HCT116 (cell line): ENCODE data around the gene ULBP2. TPM values are rescaled to one million over a fixed set of nuclear protein-coding genes. Genes with fewer than 3 reads are reported as not detected.

Experiments
- ATAC-seq: fragments of 200-7000 bp; cut with Tn5 transposase; 2 replicates; pipeline ENCODE4 v1.9.1; 2020; ENCODE audit warnings: mild to moderate bottlenecking, moderate library complexity
- BruUV-seq: library from RNA; stranded (reverse); fragments of 400-500 nt; replicated peaks from 2 replicates; lab custom pipeline; 2021; lab: Mats Ljungman, UMichigan
- CTCF ChIA-PET: fragments of 300-600 bp; sonication (Branson Sonifier 250); formaldehyde crosslinking; loops from one replicate; lab custom pipeline; 2021; ENCODE audit warnings: antibody characterized with exemption; lab: Charles Lee
- POLR2A ChIA-PET: fragments of 300-600, 350-600 bp; sonication (Branson Sonifier 250); formaldehyde crosslinking; loops from one replicate; lab custom pipeline; 2021; ENCODE audit warnings: antibody characterized with exemption; lab: Charles Lee
- RAD21 ChIA-PET, 2 experiments: fragments of 300-600 bp; sonication (Branson Sonifier 250); formaldehyde crosslinking; loops; one replicate each; lab custom pipeline; 2023; ENCODE audit warnings: low total read pairs in 2 of 2; ENCODE audit not compliant: uncharacterized antibody in 2 of 2, unreplicated experiment in 2 of 2, low non-redundant PET in 1 of 2; lab: Charles Lee
- DNase-seq: peaks from one replicate; pipeline ENCODE4 v3.0.0-alpha.2; 2010; ENCODE audit warnings: low read depth, low spot score
- H2AFZ ChIP-seq: fragments of 200-600 bp; shearing (Covaris generic), sonication (generic); 2 replicates; pipeline ENCODE4 v1.6.1; 2017; ENCODE audit warnings: low read depth, mixed run types, mixed read lengths, antibody characterized with exemption, low read length; ENCODE audit not compliant: poor library complexity, severe bottlenecking
- H3K27ac ChIP-seq: 2 replicates; pipeline ENCODE4 v1.5.1; 2012; ENCODE audit warnings: low read depth, low read length
- H3K27me3 ChIP-seq: fragments of 200-600 bp; sonication (generic); 2 replicates; pipeline ENCODE4 v1.6.1; 2016; ENCODE audit warnings: mixed run types, low read length, mixed read lengths; ENCODE audit not compliant: insufficient read depth
- H3K36me3 ChIP-seq, 2 experiments: fragments of 200-500 bp in 1 of 2; fragments of 200-600 bp in 1 of 2; sonication (Bioruptor generic) in 1 of 2; sonication (generic) in 1 of 2; 2 replicates each; pipeline versions ENCODE4 v1.5.1 to v1.6.1; 2014 to 2016; ENCODE audit warnings: low read length in 2 of 2, inconsistent platforms in 1 of 2, mixed read lengths in 1 of 2, mixed run types in 1 of 2; ENCODE audit not compliant: insufficient read depth in 2 of 2, control insufficient read depth in 1 of 2
- H3K4me1 ChIP-seq, 2 experiments: fragments of 200-600 bp in 1 of 2; sonication (generic) in 1 of 2; 2 replicates each; pipeline versions ENCODE4 v1.5.1 to v1.6.1; 2012 to 2017; ENCODE audit warnings: low read length in 2 of 2, inconsistent platforms in 1 of 2, mild to moderate bottlenecking in 1 of 2, mixed read lengths in 1 of 2, mixed run types in 1 of 2, moderate library complexity in 1 of 2; ENCODE audit not compliant: insufficient read depth in 2 of 2, control insufficient read depth in 1 of 2
- H3K4me2 ChIP-seq: fragments of 200-600 bp; sonication (generic); 2 replicates; pipeline ENCODE4 v1.6.1; 2017; ENCODE audit warnings: mixed run types, low read length, mixed read lengths
- H3K4me3 ChIP-seq, 2 experiments: fragments of 200-600 bp in 1 of 2; sonication (generic) in 1 of 2; replicated peaks in 1 of 2; 2 replicates each; pipeline ENCODE4 v1.5.1; 2011 to 2016; ENCODE audit warnings: low read length in 2 of 2, control low read depth in 1 of 2, low read depth in 1 of 2, mild to moderate bottlenecking in 1 of 2, mixed read lengths in 1 of 2, mixed run types in 1 of 2
- H3K79me2 ChIP-seq: fragments of 200-600 bp; sonication (generic); 2 replicates; pipeline ENCODE4 v1.6.1; 2017; ENCODE audit warnings: mild to moderate bottlenecking, mixed run types, low read length, moderate library complexity, mixed read lengths; ENCODE audit not compliant: insufficient read depth
- H3K9ac ChIP-seq: fragments of 200-600 bp; sonication (generic); 2 replicates; pipeline ENCODE4 v1.6.1; 2016; ENCODE audit warnings: low read length, mixed read lengths
- H3K9me2 ChIP-seq: fragments of 200-600 bp; sonication (generic), shearing (Covaris generic); 2 replicates; pipeline ENCODE4 v1.6.1; 2017; ENCODE audit warnings: mixed run types, mild to moderate bottlenecking, moderate library complexity; ENCODE audit not compliant: insufficient read depth
- H3K9me3 ChIP-seq, 2 experiments: fragments of 200-500 bp in 1 of 2; fragments of 200-600 bp in 1 of 2; sonication (Bioruptor generic) in 1 of 2; sonication (generic) in 1 of 2; 2 replicates each; pipeline ENCODE4 v1.6.1; 2014 to 2017; ENCODE audit warnings: low read length in 2 of 2, mixed read lengths in 2 of 2, inconsistent platforms in 1 of 2, low read depth in 1 of 2, mild to moderate bottlenecking in 1 of 2, mixed run types in 1 of 2, moderate library complexity in 1 of 2; ENCODE audit not compliant: control insufficient read depth in 1 of 2, insufficient read depth in 1 of 2
- H4K20me1 ChIP-seq: fragments of 200-600 bp; sonication (generic), shearing (Covaris generic); 2 replicates; pipeline ENCODE4 v1.6.1; 2017; ENCODE audit warnings: mixed run types, mild to moderate bottlenecking, moderate library complexity; ENCODE audit not compliant: insufficient read depth
- CEBPB ChIP-seq: IDR thresholded peaks from 2 replicates; pipeline ENCODE4 v1.6.1; 2012; ENCODE audit warnings: low read depth
- CTCF ChIP-seq, 3 experiments: fragments of 200-600 bp in 1 of 3; sonication (generic) in 1 of 3; IDR thresholded peaks in 2 of 3; conservative IDR thresholded peaks in 1 of 3; 2 replicates each; pipeline ENCODE4 v1.5.1; 2012 to 2017; ENCODE audit warnings: low read depth in 2 of 3, low read length in 2 of 3, antibody characterized with exemption in 1 of 3, borderline replicate concordance in 1 of 3, control low read depth in 1 of 3, mild to moderate bottlenecking in 1 of 3, mixed read lengths in 1 of 3, mixed run types in 1 of 3, moderate library complexity in 1 of 3; ENCODE audit not compliant: insufficient read depth in 1 of 3
- EGR1 ChIP-seq: IDR thresholded peaks from 2 replicates; pipeline ENCODE4 v1.6.1; 2012; ENCODE audit warnings: low read depth
- ELF1 ChIP-seq: IDR thresholded peaks from 2 replicates; pipeline ENCODE4 v1.6.1; 2012; ENCODE audit warnings: low read depth, borderline replicate concordance
- MAX ChIP-seq: IDR thresholded peaks from 2 replicates; pipeline ENCODE4 v1.6.1; 2012
- POLR2A ChIP-seq: IDR thresholded peaks from 2 replicates; pipeline ENCODE4 v1.7.0; 2011; ENCODE audit warnings: borderline replicate concordance; ENCODE audit not compliant: insufficient read depth, insufficient read length; ENCODE audit errors: extremely low read depth
- POLR2AphosphoS5 ChIP-seq: IDR thresholded peaks from 2 replicates; pipeline ENCODE4 v1.6.1; 2011; ENCODE audit warnings: mild to moderate bottlenecking, low read depth, low read length, moderate library complexity
- RAD21 ChIP-seq: IDR thresholded peaks from 2 replicates; pipeline ENCODE4 v1.6.1; 2012; ENCODE audit warnings: low read depth, mild to moderate bottlenecking
- REST ChIP-seq: IDR thresholded peaks from 2 replicates; pipeline ENCODE4 v1.6.1; 2012; ENCODE audit warnings: low read depth
- SRF ChIP-seq: IDR thresholded peaks from 2 replicates; pipeline ENCODE4 v1.6.1; 2012; ENCODE audit warnings: low read depth
- YY1 ChIP-seq: IDR thresholded peaks from 2 replicates; pipeline ENCODE4 v1.6.1; 2011; ENCODE audit warnings: low read length, low read depth, moderate library complexity, mild to moderate bottlenecking; ENCODE audit not compliant: insufficient replicate concordance; ENCODE audit errors: extremely low read depth
- ZNF274 ChIP-seq: fragments of 200-500 bp; sonication (Bioruptor generic); IDR thresholded peaks from 2 replicates; pipeline ENCODE4 v1.6.1; 2014; ENCODE audit warnings: mild to moderate bottlenecking, low read depth, low read length, inconsistent platforms
- intact Hi-C: fragments of 100-400 bp; cut with micrococcal nuclease; formaldehyde crosslinking; loops from 2 replicates; pipeline ENCODE4 v1.10.0; 2022
- total RNA-seq: library from RNA; stranded (reverse); gene quantifications from one replicate; pipeline ENCODE4 v1.2.1, GENCODE V29; 2021; ENCODE audit not compliant: unreplicated experiment

The ULBP2 gene
- total RNA-seq, 1 experiment from 2014 or later, result 10.2 TPM

- Histone ChIP-seq H3K4me1 (peaks cover 39 to 42% of the 10 kb centered on the region in 2 experiments), H3K9me3 (no peaks in the 10 kb centered on the region), H3K27ac (no peak overlapping the region), H3K79me2 (no peaks in the 10 kb centered on the region), H3K27me3 (no peaks in the 10 kb centered on the region), H3K4me2 (no peak overlapping the region), H2AFZ (no peak overlapping the region), H4K20me1 (no peaks in the 10 kb centered on the region), H3K4me3 (no peak overlapping the region), H3K9ac (no peak overlapping the region), H3K9me2 (no peaks in the 10 kb centered on the region), H3K36me3 (no peaks in the 10 kb centered on the region)
- RAD21 ChIA-PET, result no interaction called here
- intact Hi-C loops, result loop anchor here (1.0 to 5.0 kb wide), 2 partner anchors 59 to 252 kb away; partner anchors contain the start of gene KATNA1
- POLR2A ChIA-PET, result no interaction called here
- DNase-seq, result no peak
- no peak for ATAC-seq
- TF ChIP-seq SRF, result no peak
- no TSS peak for BruUV-seq
- CTCF ChIA-PET, result interaction anchor here (1.1 kb wide), 1 partner anchor 58 kb away, joined by 6 read pairs; no protein-coding TSS in a partner anchor
Measured at GRCh38 chr6:149898966-149899365, 42.8 kb upstream of the ULBP2 start.

GRCh38 chr6:149899486-149899885 lies 42.3 kb upstream of the ULBP2 start:
- ChIA-PET POLR2A (no interaction called here), RAD21 (no interaction called here), CTCF (no interaction called here)
- no peak overlapping the region for H3K27ac ChIP-seq
- no peaks in the 10 kb centered on the region for H3K9me2 ChIP-seq
- H3K4me2 ChIP-seq, result no peak overlapping the region
- no peaks in the 10 kb centered on the region for H3K79me2 ChIP-seq
- H3K4me1 ChIP-seq, result peaks cover 38 to 40% of the 10 kb centered on the region in 2 experiments
- H3K27me3 ChIP-seq, result no peaks in the 10 kb centered on the region
- ATAC-seq (no peak), DNase-seq (no peak)
- H4K20me1 ChIP-seq, result no peaks in the 10 kb centered on the region
- intact Hi-C loops, result loop anchor here (5.0 kb wide), 1 partner anchor 252 kb away; the partner anchor contains the start of gene KATNA1
- BruUV-seq, result no TSS peak
- no peak overlapping the region for H2AFZ ChIP-seq
- H3K4me3 ChIP-seq, result no peak overlapping the region
- no peaks in the 10 kb centered on the region for H3K9me3 ChIP-seq
- no peak overlapping the region for H3K9ac ChIP-seq
- H3K36me3 ChIP-seq, result no peaks in the 10 kb centered on the region
- TF ChIP-seq POLR2A, result no peak
- no peak for TF ChIP-seq POLR2AphosphoS5
- TF ChIP-seq RAD21, result no peak
- TF ChIP-seq REST, result no peak
- no peak for TF ChIP-seq CTCF (IDR thresholded peaks at IDR 0.05 in 2 of 3, conservative IDR thresholded peaks at IDR 0.05 in 1 of 3; ENCODE audit: borderline replicate concordance in 1 of 3, insufficient read depth in 1 of 3, low read depth in 2 of 3, low read length in 2 of 3)
- TF ChIP-seq ZNF274, result no peak
- TF ChIP-seq EGR1, result no peak
- TF ChIP-seq YY1, result no peak
- no peak for TF ChIP-seq CEBPB
- no peak for TF ChIP-seq SRF
- TF ChIP-seq MAX, result no peak
- no peak for TF ChIP-seq ELF1
